Panc1 (cell line): ENCODE data around the gene OTULIN. TPM values are rescaled to one million over a fixed set of nuclear protein-coding genes. Genes with fewer than 3 reads are reported as not detected.

ENCODE experiments used
- ATAC-seq: fragments of 200-7000 bp; cut with Tn5 transposase; 2 replicates; pipeline ENCODE4 v1.9.1; 2020; ENCODE audit warnings: mild to moderate bottlenecking, moderate library complexity
- BruUV-seq: library from RNA; stranded (reverse); fragments of 400-500 nt; replicated peaks from 2 replicates; lab custom pipeline; 2021; lab: Mats Ljungman, UMichigan
- CTCF ChIA-PET: fragments of 300-600 bp; sonication (Branson Sonifier 250); formaldehyde crosslinking; loops from one replicate; lab custom pipeline; 2022; ENCODE audit warnings: antibody characterized with exemption; lab: Charles Lee
- POLR2A ChIA-PET: fragments of 300-600 bp; sonication (Branson Sonifier 250); formaldehyde crosslinking; loops from one replicate; lab custom pipeline; 2022; ENCODE audit warnings: antibody characterized with exemption; lab: Charles Lee
- DNase-seq: peaks from one replicate; pipeline ENCODE4 v3.0.0-alpha.2; 2010; ENCODE audit warnings: low read depth, low spot score
- H3K27ac ChIP-seq: 2 replicates; pipeline ENCODE4 v1.5.1; 2011; ENCODE audit warnings: mild to moderate bottlenecking, low read length, inconsistent platforms
- H3K27me3 ChIP-seq: fragments of 200-500 bp; sonication (Bioruptor generic); 2 replicates; pipeline ENCODE4 v1.6.0; 2014; ENCODE audit warnings: low read length, inconsistent platforms; ENCODE audit not compliant: control insufficient read depth, insufficient read depth
- H3K36me3 ChIP-seq: fragments of 200-500 bp; sonication (Bioruptor generic); 2 replicates; pipeline ENCODE4 v1.5.1; 2014; ENCODE audit warnings: inconsistent platforms, mild to moderate bottlenecking, low read length, moderate library complexity; ENCODE audit not compliant: control insufficient read depth, insufficient read depth
- H3K4me1 ChIP-seq: 2 replicates; pipeline ENCODE4 v1.5.1; 2011; ENCODE audit warnings: inconsistent platforms, mild to moderate bottlenecking, low read length, moderate library complexity; ENCODE audit not compliant: control insufficient read depth, insufficient read depth
- H3K4me3 ChIP-seq, 2 experiments: 2 replicates each; pipeline ENCODE4 v1.5.1; 2011 to 2012; ENCODE audit warnings: low read depth in 2 of 2, low read length in 2 of 2, mild to moderate bottlenecking in 2 of 2, inconsistent platforms in 1 of 2, moderate library complexity in 1 of 2
- H3K9me3 ChIP-seq: fragments of 200-500 bp; sonication (Bioruptor generic); 2 replicates; pipeline ENCODE4 v1.5.1; 2014; ENCODE audit warnings: low read depth, mild to moderate bottlenecking, inconsistent platforms, low read length, moderate library complexity; ENCODE audit not compliant: control insufficient read depth, insufficient read depth
- CTCF ChIP-seq: fragments of 450-650 bp; IDR thresholded peaks from 2 replicates; pipeline ENCODE4 v1.5.1; 2017; ENCODE audit warnings: mild to moderate bottlenecking
- POLR2AphosphoS5 ChIP-seq: IDR thresholded peaks from 2 replicates; pipeline ENCODE4 v1.6.1; 2012; ENCODE audit warnings: mild to moderate bottlenecking, low read depth, low read length, moderate library complexity
- REST ChIP-seq, 2 experiments: IDR thresholded peaks; 2 replicates each; pipeline ENCODE4 v1.6.1; 2011 to 2012; ENCODE audit warnings: low read depth in 2 of 2, control low read depth in 1 of 2, low read length in 1 of 2, mild to moderate bottlenecking in 1 of 2, moderate library complexity in 1 of 2; ENCODE audit not compliant: insufficient read depth in 1 of 2
- SIN3A ChIP-seq: IDR thresholded peaks from 2 replicates; pipeline ENCODE4 v1.6.1; 2012; ENCODE audit warnings: low read depth, mild to moderate bottlenecking, low read length, moderate library complexity, borderline replicate concordance; ENCODE audit not compliant: insufficient read depth
- TCF7L2 ChIP-seq: IDR thresholded peaks from 2 replicates; pipeline ENCODE4 v1.6.1; 2011; ENCODE audit warnings: mild to moderate bottlenecking, low read depth, low read length, inconsistent platforms
- in situ Hi-C: cut with HindIII; loops from 2 replicates; pipeline ENCODE4 v1.10.0; 2016; ENCODE audit warnings: low sequenced_read_pairs, low pct_unique_long_range_greater_than_20kb
- intact Hi-C: fragments of 100-400 bp; cut with micrococcal nuclease; formaldehyde crosslinking; loops from one replicate; pipeline ENCODE4 v1.10.0; 2022; ENCODE audit not compliant: unreplicated experiment
- total RNA-seq: library from RNA; stranded (reverse); gene quantifications from one replicate; pipeline ENCODE4 v1.2.1, GENCODE V29; 2021; ENCODE audit not compliant: unreplicated experiment

The OTULIN gene
- total RNA-seq, 1 experiment from 2014 or later: 40.1 TPM

GRCh38 chr5:14695152-14695551 is 30.6 kb downstream of the OTULIN start:
- Histone ChIP-seq H3K36me3 (peaks cover 13% of the 10 kb centered on the region), H3K4me1 (no peaks in the 10 kb centered on the region), H3K27ac (no peak overlapping the region), H3K27me3 (no peaks in the 10 kb centered on the region), H3K4me3 (no peak overlapping the region), H3K9me3 (peaks cover 1% of the 10 kb centered on the region; the same call in 1 of the 2 replicates)
- DNase-seq (no peak), ATAC-seq (no peak)
- TF ChIP-seq SIN3A (no peak), POLR2AphosphoS5 (no peak), CTCF (no peak), REST (IDR thresholded peaks at IDR 0.05; ENCODE audit: insufficient read depth in 1 of 2, low read depth in 2 of 2, low read length in 1 of 2) (no peak), TCF7L2 (no peak)
- intact Hi-C loops: no loop called here
- POLR2A ChIA-PET: no interaction called here
- no TSS peak for BruUV-seq
- in situ Hi-C loops: no loop called here
- CTCF ChIA-PET: interaction anchor here (0.6 kb wide), 1 partner anchor 67 kb away, joined by 11 read pairs; no protein-coding TSS in a partner anchor

- POLR2A ChIA-PET: interaction anchor here (0.6 kb wide), 1 partner anchor 83 kb away, joined by 7 read pairs; no protein-coding TSS in a partner anchor
- Histone ChIP-seq H3K27me3 (no peaks in the 10 kb centered on the region), H3K4me3 (no peak overlapping the region), H3K4me1 (no peaks in the 10 kb centered on the region), H3K27ac (no peak overlapping the region), H3K9me3 (no peaks in the 10 kb centered on the region), H3K36me3 (peaks cover 13% of the 10 kb centered on the region)
- in situ Hi-C loops: no loop called here
- intact Hi-C loops: no loop called here
- DNase-seq (no peak), ATAC-seq (no peak)
- CTCF ChIA-PET: no interaction called here
- no TSS peak for BruUV-seq
- TF ChIP-seq SIN3A (no peak), REST (IDR thresholded peaks at IDR 0.05; ENCODE audit: insufficient read depth in 1 of 2, low read depth in 2 of 2, low read length in 1 of 2) (no peak), TCF7L2 (no peak), POLR2AphosphoS5 (no peak), CTCF (no peak)
Observed at GRCh38 chr5:14696057-14696456, 31.5 kb downstream of the OTULIN start.
